GM18498 (cell line): ENCODE measurements around the gene USP17L20.
"Not testable (repeated sequence)": the region's sequence is repeated elsewhere in the genome, so short reads cannot be mapped to it uniquely, and the experiment has no call there.

Experiments used
- ATAC-seq: cut with Tn5 transposase; IDR thresholded peaks from one replicate; pipeline ENCODE4 v1.9.1; 2021; ENCODE audit warnings: mild to moderate bottlenecking, moderate library complexity; ENCODE audit not compliant: unreplicated experiment

USP17L20 gene

GRCh38 chr4:9257824-9258223 lies at the start of gene USP17L20:
TSS of gene USP17L20 (plus strand) at chr4:9258124. CDS start at chr4:9258124, 0 bp downstream.
- ATAC-seq = not testable (repeated sequence)

GRCh38 chr4:9210357-9210756 lies 47.6 kb upstream of the USP17L20 start, which contains the start of gene USP17L10:
TSS of gene USP17L10 (plus strand) at chr4:9210657. CDS start at chr4:9210657, 0 bp downstream.
- ATAC-seq = not testable (repeated sequence)

- not testable (repeated sequence) for ATAC-seq
Measured at GRCh38 chr4:9214701-9215100, 43.2 kb upstream of the USP17L20 start.

- ATAC-seq = not testable (repeated sequence)
Measured at GRCh38 chr4:9215105-9215504, 42.8 kb upstream of the USP17L20 start, which contains the start of gene USP17L11. TSS of gene USP17L11 (plus strand) at chr4:9215405. CDS start at chr4:9215405, 0 bp downstream.

- ATAC-seq = not testable (repeated sequence)
Measured at GRCh38 chr4:9219852-9220251, 38.1 kb upstream of the USP17L20 start, which contains the start of gene USP17L12. TSS of gene USP17L12 (plus strand) at chr4:9220152. CDS start at chr4:9220152, 0 bp downstream.

GRCh38 chr4:9224596-9224995 lies 33.3 kb upstream of the USP17L20 start, which contains the start of gene USP17L13:
TSS of gene USP17L13 (plus strand) at chr4:9224896. CDS start at chr4:9224896, 0 bp downstream.
- not testable (repeated sequence) for ATAC-seq

- not testable (repeated sequence) for ATAC-seq
Measured at GRCh38 chr4:9230249-9230648, 27.7 kb upstream of the USP17L20 start.

- ATAC-seq = not testable (repeated sequence)
Measured at GRCh38 chr4:9234085-9234484, 23.8 kb upstream of the USP17L20 start, which contains the start of gene USP17L15. TSS of gene USP17L15 (plus strand) at chr4:9234385. CDS start at chr4:9234385, 0 bp downstream.

GRCh38 chr4:9238461-9238860 lies 19.5 kb upstream of the USP17L20 start:
- ATAC-seq = not testable (repeated sequence)

- ATAC-seq = not testable (repeated sequence)
Measured at GRCh38 chr4:9243579-9243978, 14.3 kb upstream of the USP17L20 start, which contains the start of gene USP17L17. TSS of gene USP17L17 (plus strand) at chr4:9243879. CDS start at chr4:9243879, 0 bp downstream.

GRCh38 chr4:9247953-9248680 lies 9.8 kb upstream of the USP17L20 start, which contains the start of gene USP17L18:
TSS of gene USP17L18 (plus strand) at chr4:9248630. CDS start at chr4:9248630, 0 bp downstream.
- not testable (repeated sequence) for ATAC-seq

GRCh38 chr4:9253078-9253477 lies 4.8 kb upstream of the USP17L20 start, which contains the start of gene USP17L19:
TSS of gene USP17L19 (plus strand) at chr4:9253378. CDS start at chr4:9253378, 0 bp downstream.
- ATAC-seq = not testable (repeated sequence)

- not testable (repeated sequence) for ATAC-seq
Measured at GRCh38 chr4:9262572-9262971, 4.6 kb downstream of the USP17L20 start, which contains the start of gene USP17L21. TSS of gene USP17L21 (plus strand) at chr4:9262872. CDS start at chr4:9262872, 0 bp downstream.

GRCh38 chr4:9267319-9267718 lies 9.4 kb downstream of the USP17L20 start, which contains the start of gene USP17L22:
TSS of gene USP17L22 (plus strand) at chr4:9267619. CDS start at chr4:9267619, 0 bp downstream.
- ATAC-seq = not testable (repeated sequence)

- ATAC-seq = not testable (repeated sequence)
Measured at GRCh38 chr4:9271719-9272118, 13.8 kb downstream of the USP17L20 start.
